Stimulated activated CD4-positive, alpha-beta T cell treated with anti-CD3 and anti-CD28 coated beads, Interleukin-2, amount 100 ng/mL, for 48 hours (primary cell): ENCODE measurements around the gene GJA1.
"Not testable (repeated sequence)": the region's sequence is repeated elsewhere in the genome, so short reads cannot be mapped to it uniquely, and the experiment has no call there.

Experiments used
- DNase-seq, 2 donors: peaks; one replicate each; pipeline ENCODE4 v3.0.0-alpha.2; 2020

The GJA1 gene

GRCh38 chr6:121437851-121438651 is 2.6 kb downstream of the GJA1 start:
- DNase-seq: no peak

- no peak for DNase-seq
Observed at GRCh38 chr6:121438869-121439268, 3.4 kb downstream of the GJA1 start.

GRCh38 chr6:121439475-121439874 is 4.0 kb downstream of the GJA1 start:
- no peak for DNase-seq

GRCh38 chr6:121439926-121440325 is 4.5 kb downstream of the GJA1 start:
- no peak for DNase-seq

- no peak for DNase-seq
Observed at GRCh38 chr6:121441477-121441876, 6.0 kb downstream of the GJA1 start.

GRCh38 chr6:121442576-121442975 is 7.1 kb downstream of the GJA1 start:
- DNase-seq: no peak

GRCh38 chr6:121443971-121444541 is 8.6 kb downstream of the GJA1 start:
- DNase-seq: no peak

GRCh38 chr6:121446705-121447104 is 11.3 kb downstream of the GJA1 start:
- not testable (repeated sequence) for DNase-seq

- DNase-seq: not testable (repeated sequence)
Observed at GRCh38 chr6:121447746-121448145, 12.3 kb downstream of the GJA1 start.

- DNase-seq: not testable (repeated sequence)
Observed at GRCh38 chr6:121448528-121448927, 13.1 kb downstream of the GJA1 start.

GRCh38 chr6:121449331-121449730 is 13.9 kb downstream of the GJA1 start:
- DNase-seq: no peak

GRCh38 chr6:121450242-121450641 is 14.8 kb downstream of the GJA1 start:
- DNase-seq: no peak

GRCh38 chr6:121451250-121451649 is 15.8 kb downstream of the GJA1 start:
- DNase-seq: no peak

GRCh38 chr6:121453191-121453590 is 17.7 kb downstream of the GJA1 start:
- no peak for DNase-seq

- DNase-seq: no peak
Observed at GRCh38 chr6:121460170-121460569, 24.7 kb downstream of the GJA1 start.

- no peak for DNase-seq
Observed at GRCh38 chr6:121463087-121463486, 27.6 kb downstream of the GJA1 start.

- no peak for DNase-seq
Observed at GRCh38 chr6:121465101-121465500, 29.7 kb downstream of the GJA1 start.

GRCh38 chr6:121479486-121480098 is 44.1 kb downstream of the GJA1 start:
- no peak for DNase-seq

- DNase-seq: no peak
Observed at GRCh38 chr6:121480099-121480713, 44.8 kb downstream of the GJA1 start.

- DNase-seq: no peak
Observed at GRCh38 chr6:121482004-121482693, 46.7 kb downstream of the GJA1 start.

- DNase-seq: no peak
Observed at GRCh38 chr6:121482751-121483150, 47.3 kb downstream of the GJA1 start.

GRCh38 chr6:121485359-121485811 is 49.9 kb downstream of the GJA1 start:
- DNase-seq: no peak

GRCh38 chr6:121491576-121491975 is 56.1 kb downstream of the GJA1 start:
- no peak for DNase-seq
